Measurements from ENCODE around the gene TBC1D10B. TPM values are rescaled to one million over a fixed set of nuclear protein-coding genes. Genes with fewer than 3 reads are reported as not detected.

Gene TBC1D10B
- total and polyA plus RNA-seq, 9 of the 15 experiments (the other 6 are each of a cell fraction or from before 2014, with no cell fraction given): 2.2 to 55.4 (median 17.5) TPM

- TF ChIP-seq ZNF717 (CRISPR knock-in tag; IDR thresholded peaks at IDR 0.05): no peak
- no peak for TF ChIP-seq RBM14 (IDR thresholded peaks at IDR 0.05; ENCODE audit: borderline replicate concordance, insufficient read depth, low read depth, low read length)
- no peak for TF ChIP-seq ZNF239 (CRISPR knock-in tag; IDR thresholded peaks at IDR 0.05)
- TF ChIP-seq BRD9 (IDR thresholded peaks at IDR 0.05; ENCODE audit: low read depth, partially characterized antibody): no peak
- peak; percentile 96 for TF ChIP-seq NR2C2 (CRISPR knock-in tag; IDR thresholded peaks at IDR 0.05)
- TF ChIP-seq NR2C2 (tag; IDR thresholded peaks at IDR 0.05): peak; percentile 98
- TF ChIP-seq POLR2B (IDR thresholded peaks at IDR 0.05; ENCODE audit: low read depth, partially characterized antibody): peak; percentile 52
- TF ChIP-seq CXXC5 (CRISPR knock-in tag; IDR thresholded peaks at IDR 0.05): 0 out of 2 replicates have a peak, but pooled peaks have one; percentile 28
- TF ChIP-seq SOX6 (IDR thresholded peaks at IDR 0.05): 0 out of 2 replicates have a peak, but pooled peaks have one; percentile 9
- no peak for TF ChIP-seq ZNF431 (CRISPR knock-in tag; IDR thresholded peaks at IDR 0.05)
- TF ChIP-seq NBN (IDR thresholded peaks at IDR 0.05; ENCODE audit: low read depth): no peak
- no peak for TF ChIP-seq STAT5B (CRISPR knock-in tag; IDR thresholded peaks at IDR 0.05)
- no peak for TF ChIP-seq ASH1L (IDR thresholded peaks at IDR 0.05; ENCODE audit: borderline replicate concordance, low read depth, partially characterized antibody)
- no peak for TF ChIP-seq HMGXB4 (CRISPR knock-in tag; IDR thresholded peaks at IDR 0.05)
- no peak for TF ChIP-seq RBBP5 (IDR thresholded peaks at IDR 0.05; ENCODE audit: borderline replicate concordance, insufficient read depth, low read length, poor library complexity, severe bottlenecking)
- no peak for TF ChIP-seq ZBED1 (IDR thresholded peaks at IDR 0.05)
- no peak for TF ChIP-seq RUNX1 (IDR thresholded peaks at IDR 0.05; ENCODE audit: low read depth)
- peak; percentile 96 for TF ChIP-seq ZNF592 (IDR thresholded peaks at IDR 0.05)
- no peak for TF ChIP-seq TCFL5 (CRISPR knock-in tag; conservative IDR thresholded peaks at IDR 0.05)
- TF ChIP-seq HDAC8 (tag; IDR thresholded peaks at IDR 0.05): no peak
- TF ChIP-seq MEF2D (tag; conservative IDR thresholded peaks at IDR 0.05; ENCODE audit: low read depth): peak; percentile 30; the same call in 1 of the 2 replicates
- peak; percentile 36 to 74; a peak in 3 of 4 replicates for TF ChIP-seq TRIM24 (IDR thresholded peaks at IDR 0.05)
- TF ChIP-seq CREB1 (IDR thresholded peaks at IDR 0.05): 0 out of 2 replicates have a peak, but pooled peaks have one; percentile 38
- peak; percentile 29; the same call in 1 of the 2 replicates for TF ChIP-seq CREB1 (CRISPR knock-in tag; IDR thresholded peaks at IDR 0.05)
- TF ChIP-seq HDAC3 (IDR thresholded peaks at IDR 0.05; ENCODE audit: borderline replicate concordance, partially characterized antibody): no peak
These were observed 11.2 kb upstream of the TBC1D10B start (continued) for GRCh38 chr16:30381291-30382041.

Measured in K562 (cell line).